ENCODE results near the gene MAP3K20.

DNA sequence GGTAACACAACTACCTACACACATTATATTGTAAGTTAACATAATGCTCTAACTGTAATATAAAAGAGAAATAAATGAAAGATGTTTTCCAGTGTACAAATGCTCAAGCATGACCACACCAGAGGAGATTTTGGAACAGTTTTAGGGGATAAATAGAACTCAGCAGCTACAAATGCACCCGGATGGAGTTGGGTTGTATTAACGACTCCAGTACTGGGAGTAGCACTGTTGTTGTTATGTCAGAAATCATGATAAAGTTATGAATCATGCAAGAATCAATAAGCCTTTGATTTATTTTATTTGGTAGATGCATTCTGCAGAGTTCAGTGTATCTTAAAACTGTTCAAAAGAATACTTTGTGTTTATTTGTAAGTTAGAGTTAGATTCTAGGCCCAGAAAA, 126.9 kb downstream of the MAP3K20 start:
- TF ChIP-seq, protein P1, sequence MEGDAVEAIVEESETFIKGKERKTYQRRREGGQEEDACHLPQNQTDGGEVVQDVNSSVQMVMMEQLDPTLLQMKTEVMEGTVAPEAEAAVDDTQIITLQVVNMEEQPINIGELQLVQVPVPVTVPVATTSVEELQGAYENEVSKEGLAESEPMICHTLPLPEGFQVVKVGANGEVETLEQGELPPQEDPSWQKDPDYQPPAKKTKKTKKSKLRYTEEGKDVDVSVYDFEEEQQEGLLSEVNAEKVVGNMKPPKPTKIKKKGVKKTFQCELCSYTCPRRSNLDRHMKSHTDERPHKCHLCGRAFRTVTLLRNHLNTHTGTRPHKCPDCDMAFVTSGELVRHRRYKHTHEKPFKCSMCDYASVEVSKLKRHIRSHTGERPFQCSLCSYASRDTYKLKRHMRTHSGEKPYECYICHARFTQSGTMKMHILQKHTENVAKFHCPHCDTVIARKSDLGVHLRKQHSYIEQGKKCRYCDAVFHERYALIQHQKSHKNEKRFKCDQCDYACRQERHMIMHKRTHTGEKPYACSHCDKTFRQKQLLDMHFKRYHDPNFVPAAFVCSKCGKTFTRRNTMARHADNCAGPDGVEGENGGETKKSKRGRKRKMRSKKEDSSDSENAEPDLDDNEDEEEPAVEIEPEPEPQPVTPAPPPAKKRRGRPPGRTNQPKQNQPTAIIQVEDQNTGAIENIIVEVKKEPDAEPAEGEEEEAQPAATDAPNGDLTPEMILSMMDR (conservative IDR thresholded peaks at IDR 0.05 in 1 of 2, IDR thresholded peaks at IDR 0.05 in 1 of 2; ENCODE audit: extremely low read depth in 1 of 2, insufficient read depth in 1 of 2, low read depth in 1 of 2, low read length in 2 of 2) = no peak
- no peak for TF ChIP-seq EZH2 (IDR thresholded peaks at IDR 0.05; ENCODE audit: borderline replicate concordance, low read length)
